HG03565 (cell line): ENCODE measurements around the gene LRRC56.

Experiments used
- ATAC-seq: cut with Tn5 transposase; IDR thresholded peaks from one replicate; pipeline ENCODE4 v1.9.1; 2021; ENCODE audit warnings: mild to moderate bottlenecking, moderate library complexity; ENCODE audit not compliant: unreplicated experiment

The LRRC56 gene

GRCh38 chr11:592501-592900 is 55.2 kb downstream of the LRRC56 start:
- no peak for ATAC-seq

- ATAC-seq = no peak
Observed at GRCh38 chr11:592918-593317, 55.6 kb downstream of the LRRC56 start.

GRCh38 chr11:593347-593746 is 56.0 kb downstream of the LRRC56 start:
- ATAC-seq = no peak

GRCh38 chr11:595400-595799 is 58.1 kb downstream of the LRRC56 start:
- no peak for ATAC-seq

- ATAC-seq = no peak
Observed at GRCh38 chr11:596374-596773, 59.0 kb downstream of the LRRC56 start.

- ATAC-seq = no peak
Observed at GRCh38 chr11:597166-597725, 59.9 kb downstream of the LRRC56 start.

GRCh38 chr11:598005-598680 is 60.8 kb downstream of the LRRC56 start:
- no peak for ATAC-seq

GRCh38 chr11:601573-602245 is 64.4 kb downstream of the LRRC56 start:
- ATAC-seq = no peak

- ATAC-seq = no peak
Observed at GRCh38 chr11:603154-603553, 65.8 kb downstream of the LRRC56 start.
